Progenitor cell of endocrine pancreas (in vitro differentiated cells): ENCODE results near the gene LRP2. TPM values are rescaled to one million over a fixed set of nuclear protein-coding genes. Genes with fewer than 3 reads are reported as not detected.

Experiments used
- DNase-seq: peaks from one replicate; pipeline ENCODE4 v3.0.0; 2021; ENCODE audit warnings: low spot score; ENCODE audit not compliant: unreplicated experiment
- H3K27ac Mint-ChIP-seq: 2 replicates; pipeline ENCODE4 v1.8.0; 2021; ENCODE audit warnings: mild to moderate bottlenecking, moderate library complexity, mixed read lengths
- H3K27me3 Mint-ChIP-seq: 2 replicates; pipeline ENCODE4 v1.8.0; 2021; ENCODE audit warnings: mixed read lengths
- H3K36me3 Mint-ChIP-seq: 2 replicates; pipeline ENCODE4 v1.8.0; 2022; ENCODE audit warnings: mixed read lengths; ENCODE audit not compliant: insufficient read depth
- H3K4me1 Mint-ChIP-seq: 2 replicates; pipeline ENCODE4 v1.8.0; 2021; ENCODE audit warnings: low read depth, mixed read lengths
- H3K4me3 Mint-ChIP-seq: 2 replicates; pipeline ENCODE4 v1.8.0; 2021; ENCODE audit warnings: low read depth, mild to moderate bottlenecking, moderate library complexity, mixed read lengths
- H3K9me3 Mint-ChIP-seq: 2 replicates; pipeline ENCODE4 v1.8.0; 2021; ENCODE audit warnings: low read depth, mixed read lengths
- CTCF ChIP-seq: fragments of 200-600 bp; sonication (generic); IDR thresholded peaks from one replicate; pipeline ENCODE4 v1.5.0; 2021; ENCODE audit warnings: antibody characterized with exemption, mild to moderate bottlenecking; ENCODE audit not compliant: unreplicated experiment
- total RNA-seq: library from RNA; stranded (reverse); gene quantifications from 2 replicates; pipeline ENCODE4 v1.2.1, GENCODE V29; 2021

The LRP2 gene
- total RNA-seq, 1 donor from 2014 or later = 44.4 TPM

DNA sequence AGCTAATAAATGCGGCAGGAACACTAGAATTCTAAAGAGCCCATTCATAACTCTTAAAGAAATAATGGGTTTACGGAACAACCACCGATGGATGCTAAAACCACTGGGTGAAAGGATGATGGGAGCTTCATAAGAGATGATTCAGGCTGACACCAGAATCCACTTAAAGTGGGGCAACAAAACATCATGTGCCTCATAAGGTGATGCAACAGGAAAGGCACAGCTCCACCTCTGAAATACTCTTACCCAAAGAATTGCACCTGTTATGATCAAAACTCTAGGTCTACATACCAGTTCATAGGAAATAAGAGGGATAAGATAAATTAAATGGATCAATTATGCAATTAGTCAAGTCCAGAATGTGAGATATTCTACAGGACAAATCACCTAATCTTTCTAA is 161.6 kb downstream of the LRP2 start:
- no peak overlapping the region for H3K4me3 Mint-ChIP-seq
- TF ChIP-seq CTCF = no peak
- H3K36me3 Mint-ChIP-seq = peaks cover 46% of the 10 kb centered on the region
- no peak for DNase-seq
- H3K27me3 Mint-ChIP-seq = no peaks in the 10 kb centered on the region
- H3K4me1 Mint-ChIP-seq = no peaks in the 10 kb centered on the region
- H3K9me3 Mint-ChIP-seq = no peaks in the 10 kb centered on the region
- H3K27ac Mint-ChIP-seq = no peak overlapping the region

DNA sequence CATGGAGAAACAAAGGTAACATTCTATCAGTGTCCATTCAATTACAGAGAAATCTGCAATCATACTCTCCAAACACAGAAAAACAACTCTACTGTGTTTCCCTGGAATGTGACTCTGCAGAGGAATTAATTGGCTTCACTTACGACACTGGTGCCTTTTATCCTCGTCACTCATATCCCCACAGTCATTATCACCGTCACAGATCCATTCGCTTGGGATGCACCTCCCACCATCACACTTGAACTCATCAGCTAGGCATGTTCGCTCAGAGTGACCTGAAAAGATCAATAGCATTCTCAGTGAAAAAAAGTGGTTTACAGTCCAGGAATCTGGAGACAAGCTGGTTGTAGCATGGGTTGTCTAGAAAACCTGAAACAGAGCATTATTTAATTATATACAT is 168.7 kb downstream of the LRP2 start:
- Mint-ChIP-seq H3K9me3 (no peaks in the 10 kb centered on the region), H3K4me3 (no peak overlapping the region), H3K27me3 (no peaks in the 10 kb centered on the region), H3K36me3 (peaks cover 19% of the 10 kb centered on the region), H3K27ac (no peak overlapping the region), H3K4me1 (peaks cover 2% of the 10 kb centered on the region)
- TF ChIP-seq CTCF = no peak
- no peak for DNase-seq

- H3K4me1 Mint-ChIP-seq = peaks cover 6% of the 10 kb centered on the region
- no peak for TF ChIP-seq CTCF
- no peak overlapping the region for H3K4me3 Mint-ChIP-seq
- DNase-seq = no peak
- H3K27ac Mint-ChIP-seq = no peak overlapping the region
- no peaks in the 10 kb centered on the region for H3K9me3 Mint-ChIP-seq
- H3K27me3 Mint-ChIP-seq = no peaks in the 10 kb centered on the region
- peaks cover 24% of the 10 kb centered on the region for H3K36me3 Mint-ChIP-seq
Measured at GRCh38 chr2:169190197-169190775, 172.0 kb downstream of the LRP2 start.

DNA sequence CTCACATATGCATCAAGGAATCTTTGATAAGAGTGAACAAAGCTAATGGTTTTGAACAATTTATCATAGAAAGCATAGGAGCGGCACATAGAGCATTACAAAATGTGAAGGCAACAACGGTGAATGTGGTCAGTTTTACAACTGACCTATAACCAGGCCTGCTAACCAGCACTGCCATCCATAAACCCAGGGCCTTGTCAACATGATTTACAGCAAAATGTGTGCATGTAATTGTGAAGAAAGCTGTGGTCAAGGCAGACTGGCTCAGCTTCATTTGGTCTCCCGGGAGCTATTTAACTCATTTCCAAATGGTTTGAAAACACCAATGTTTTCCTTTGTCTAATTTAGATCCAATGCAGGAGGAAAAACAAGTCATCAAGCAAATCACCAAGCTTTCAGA is 173.2 kb downstream of the LRP2 start:
- Mint-ChIP-seq H3K27ac (no peak overlapping the region), H3K9me3 (no peaks in the 10 kb centered on the region), H3K4me3 (no peak overlapping the region), H3K4me1 (peaks cover 6% of the 10 kb centered on the region), H3K36me3 (peaks cover 23% of the 10 kb centered on the region), H3K27me3 (no peaks in the 10 kb centered on the region)
- no peak for TF ChIP-seq CTCF
- no peak for DNase-seq

- peaks cover 3% of the 10 kb centered on the region for H3K4me1 Mint-ChIP-seq
Measured at GRCh38 chr2:169185711-169186110, 176.6 kb downstream of the LRP2 start.

More at GRCh38 chr2:169185711-169186110, 176.6 kb downstream of the LRP2 start:
- no peak overlapping the region for H3K27ac Mint-ChIP-seq
- no peaks in the 10 kb centered on the region for H3K9me3 Mint-ChIP-seq
- peaks cover 23% of the 10 kb centered on the region for H3K36me3 Mint-ChIP-seq
- H3K27me3 Mint-ChIP-seq = no peaks in the 10 kb centered on the region
- TF ChIP-seq CTCF = no peak
- no peak overlapping the region for H3K4me3 Mint-ChIP-seq
- DNase-seq = no peak
